ENCODE data around the gene CEP104. TPM values are rescaled to one million over a fixed set of nuclear protein-coding genes. Genes with fewer than 3 reads are reported as not detected.
A peak's percentile ranks its signal among the peaks of the same experiment; 100 is the strongest.

Gene CEP104
- total RNA-seq, 1 experiment from 2014 or later, result 34.5 TPM

DNA sequence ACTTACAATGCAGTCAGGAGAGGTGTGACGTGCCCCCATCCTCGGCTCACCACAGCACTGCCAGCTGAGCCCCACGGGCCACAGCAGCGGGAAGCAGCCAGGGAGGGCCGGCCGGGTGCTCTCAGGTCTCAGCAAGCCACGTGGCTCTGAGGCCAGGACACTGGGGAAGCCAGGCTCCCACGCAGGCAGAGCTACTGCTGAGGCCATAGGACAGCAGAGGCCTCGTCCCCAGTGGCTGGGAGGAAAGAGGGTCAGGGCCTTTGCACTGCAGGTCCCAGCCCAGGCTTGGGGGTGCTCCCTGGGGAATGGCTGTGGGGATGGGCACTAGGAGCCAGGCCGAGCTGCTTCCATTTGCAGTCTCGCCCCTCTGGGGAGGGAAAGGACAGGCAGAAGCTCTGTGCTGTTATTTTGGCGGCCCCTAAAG lies 66.5 kb downstream of the CEP104 start:
- no CpG with 5 or more reads among the region's 12 CpGs for WGBS (ENCODE audit: extremely low coverage, insufficient read length, low lambda C conversion rate)
- peak overlapping the region in 1 of 3 experiments; percentile 77; a peak in 2 of 7 replicates for H3K27ac Mint-ChIP-seq

More for the DNA sequence above, 66.5 kb downstream of the CEP104 start:
- H3K4me1 Mint-ChIP-seq, result peaks cover 33 to 51% of the 10 kb centered on the region in 2 experiments
- no peaks in the 10 kb centered on the region; the same call in 1 of the 2 replicates for H3K27me3 Mint-ChIP-seq (ENCODE audit: low read depth)
- Histone ChIP-seq H4K8ac (replicated peaks; ENCODE audit: insufficient read length, low read depth, low read length) (no peak overlapping the region), H2BK20ac (ENCODE audit: low read depth, low read length, poor library complexity, severe bottlenecking) (no peak overlapping the region), H3K9ac (ENCODE audit: extremely low read depth, insufficient read length, low read length) (no peak overlapping the region), H4K20me1 (ENCODE audit: control insufficient read depth, insufficient read depth, insufficient read length) (no peaks in the 10 kb centered on the region), H3K4me1 (ENCODE audit: insufficient read depth, low read length) (peaks cover 9% of the 10 kb centered on the region; the same call in 1 of the 2 replicates), H3K79me1 (ENCODE audit: insufficient read depth, low read depth, low read length, poor library complexity, severe bottlenecking) (no peaks in the 10 kb centered on the region), H2AFZ (ENCODE audit: low read length) (no peak overlapping the region), H4K91ac (ENCODE audit: insufficient read length, low read depth, low read length) (no peak overlapping the region), H3K4me2 (ENCODE audit: insufficient read depth, insufficient read length, low read length) (no peak overlapping the region), H4K5ac (ENCODE audit: insufficient read length, low read depth, low read length) (no peak overlapping the region), H3T11ph (ENCODE audit: low read length) (no peak overlapping the region), H3K14ac (ENCODE audit: insufficient read depth, low read length) (no peak overlapping the region), H3K27me3 (ENCODE audit: insufficient read depth, low read length) (no peaks in the 10 kb centered on the region), H3K23ac (ENCODE audit: insufficient read length, low read depth, low read length) (no peak overlapping the region), H2BK12ac (ENCODE audit: insufficient read length, low read depth, low read length) (no peak overlapping the region), H2BK15ac (ENCODE audit: low read depth, low read length) (no peak overlapping the region), H3K18ac (ENCODE audit: insufficient read length, low read depth, low read length) (no peak overlapping the region), H3K79me2 (ENCODE audit: insufficient read depth, low read length) (peaks cover 24% of the 10 kb centered on the region; the same call in 1 of the 2 replicates), H2BK120ac (ENCODE audit: low read depth, low read length, poor library complexity, severe bottlenecking) (no peak overlapping the region), H3K23me2 (ENCODE audit: insufficient read length, low read depth, low read length, poor library complexity, severe bottlenecking) (no peaks in the 10 kb centered on the region), H3K4ac (ENCODE audit: low read depth, low read length) (no peak overlapping the region), H3K27ac (ENCODE audit: insufficient read length, low read depth, low read length) (no peak overlapping the region), H3K9me3 (ENCODE audit: control insufficient read depth, low read depth, low read length) (no peaks in the 10 kb centered on the region), H2AK5ac (ENCODE audit: insufficient read length, low read length) (no peak overlapping the region), H3K56ac (ENCODE audit: insufficient read length, low read depth, low read length) (no peak overlapping the region), H2BK5ac (ENCODE audit: insufficient read length, low read length) (no peak overlapping the region)
- no peaks in the 10 kb centered on the region for H3K9me3 Mint-ChIP-seq
- peaks cover 30 to 43% (median 33%) of the 10 kb centered on the region in 3 experiments for H3K36me3 Mint-ChIP-seq (ENCODE audit: insufficient read depth in 1 of 3, low read depth in 3 of 3)
- no peak for DNase-seq
- TF ChIP-seq, protein P1, sequence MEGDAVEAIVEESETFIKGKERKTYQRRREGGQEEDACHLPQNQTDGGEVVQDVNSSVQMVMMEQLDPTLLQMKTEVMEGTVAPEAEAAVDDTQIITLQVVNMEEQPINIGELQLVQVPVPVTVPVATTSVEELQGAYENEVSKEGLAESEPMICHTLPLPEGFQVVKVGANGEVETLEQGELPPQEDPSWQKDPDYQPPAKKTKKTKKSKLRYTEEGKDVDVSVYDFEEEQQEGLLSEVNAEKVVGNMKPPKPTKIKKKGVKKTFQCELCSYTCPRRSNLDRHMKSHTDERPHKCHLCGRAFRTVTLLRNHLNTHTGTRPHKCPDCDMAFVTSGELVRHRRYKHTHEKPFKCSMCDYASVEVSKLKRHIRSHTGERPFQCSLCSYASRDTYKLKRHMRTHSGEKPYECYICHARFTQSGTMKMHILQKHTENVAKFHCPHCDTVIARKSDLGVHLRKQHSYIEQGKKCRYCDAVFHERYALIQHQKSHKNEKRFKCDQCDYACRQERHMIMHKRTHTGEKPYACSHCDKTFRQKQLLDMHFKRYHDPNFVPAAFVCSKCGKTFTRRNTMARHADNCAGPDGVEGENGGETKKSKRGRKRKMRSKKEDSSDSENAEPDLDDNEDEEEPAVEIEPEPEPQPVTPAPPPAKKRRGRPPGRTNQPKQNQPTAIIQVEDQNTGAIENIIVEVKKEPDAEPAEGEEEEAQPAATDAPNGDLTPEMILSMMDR (conservative IDR thresholded peaks at IDR 0.05), result no peak
- H3K4me3 Mint-ChIP-seq, result no peak overlapping the region

Data from H9 (cell line).